IMR-90 (cell line): ENCODE data around the gene USP6NL. TPM values are rescaled to one million over a fixed set of nuclear protein-coding genes. Genes with fewer than 3 reads are reported as not detected.

Experiments used
- ATAC-seq: fragments of 200-7000 bp; cut with Tn5 transposase; 2 replicates; pipeline ENCODE4 v1.9.1; 2020; ENCODE audit warnings: low read depth, mild to moderate bottlenecking, moderate library complexity
- BruUV-seq: library from RNA; stranded (reverse); fragments of 400-500 nt; replicated peaks from 2 replicates; lab custom pipeline; 2021; lab: Mats Ljungman, UMichigan
- CTCF ChIA-PET: fragments of 300-600 bp; formaldehyde crosslinking; extraction: SDS; loops from one replicate; lab custom pipeline; 2021; ENCODE audit warnings: antibody characterized with exemption; lab: Yijun Ruan, JAX
- POLR2A ChIA-PET: fragments of 300-600 bp; sonication (Branson Sonifier 250); formaldehyde crosslinking; loops from one replicate; lab custom pipeline; 2022; ENCODE audit warnings: antibody characterized with exemption; ENCODE audit not compliant: unreplicated experiment; lab: Charles Lee
- DNase-seq: peaks from one replicate; pipeline ENCODE4 v3.0.0; 2013
- H2AFZ ChIP-seq: replicated peaks from 2 replicates; pipeline ENCODE3; 2013; ENCODE audit warnings: low read length, mild to moderate bottlenecking; ENCODE audit not compliant: poor library complexity
- H2AK5ac ChIP-seq: 2 replicates; pipeline ENCODE4 v1.6.1; 2013; ENCODE audit warnings: low read depth, low read length, inconsistent platforms
- H2AK9ac ChIP-seq: replicated peaks from 2 replicates; pipeline ENCODE3; 2013; ENCODE audit warnings: mild to moderate bottlenecking, low read depth, low read length, moderate library complexity; ENCODE audit not compliant: poor library complexity
- H2BK120ac ChIP-seq: 2 replicates; pipeline ENCODE4 v1.6.1; 2013; ENCODE audit warnings: low read depth, low read length, inconsistent platforms
- H2BK15ac ChIP-seq: 3 replicates; pipeline ENCODE4 v1.6.1; 2013; ENCODE audit warnings: low read depth, low read length, inconsistent platforms
- H2BK20ac ChIP-seq: 2 replicates; pipeline ENCODE4 v1.6.1; 2013; ENCODE audit warnings: low read depth, mild to moderate bottlenecking, inconsistent platforms, low read length, moderate library complexity
- H2BK5ac ChIP-seq: 2 replicates; pipeline ENCODE4 v1.6.1; 2013; ENCODE audit warnings: mild to moderate bottlenecking, low read depth, low read length, inconsistent platforms; ENCODE audit not compliant: poor library complexity, severe bottlenecking
- H3K14ac ChIP-seq: replicated peaks from 2 replicates; pipeline ENCODE4 v1.6.1; 2013; ENCODE audit warnings: low read depth, low read length, inconsistent platforms
- H3K18ac ChIP-seq: 2 replicates; pipeline ENCODE4 v1.6.1; 2013; ENCODE audit warnings: low read depth, low read length, control low read depth
- H3K23ac ChIP-seq: 2 replicates; pipeline ENCODE4 v1.6.1; 2013; ENCODE audit warnings: low read depth, low read length, inconsistent platforms
- H3K27ac ChIP-seq: 2 replicates; pipeline ENCODE4 v1.5.1; 2013; ENCODE audit warnings: mild to moderate bottlenecking, control low read depth, low read length; ENCODE audit not compliant: insufficient read depth
- H3K27me3 ChIP-seq: 2 replicates; pipeline ENCODE4 v1.6.1; 2013; ENCODE audit warnings: low read length; ENCODE audit not compliant: control insufficient read depth, insufficient read depth
- H3K36me3 ChIP-seq: 2 replicates; pipeline ENCODE4 v1.6.1; 2013; ENCODE audit warnings: low read length, mixed read lengths; ENCODE audit not compliant: control insufficient read depth, insufficient read depth
- H3K4ac ChIP-seq: 2 replicates; pipeline ENCODE4 v1.6.1; 2013; ENCODE audit warnings: low read depth, low read length, inconsistent platforms
- H3K4me1 ChIP-seq: 2 replicates; pipeline ENCODE4 v1.6.1; 2013; ENCODE audit warnings: low read length, mixed read lengths; ENCODE audit not compliant: control insufficient read depth, insufficient read depth
- H3K4me2 ChIP-seq: 2 replicates; pipeline ENCODE4 v1.6.1; 2013; ENCODE audit warnings: low read depth, mild to moderate bottlenecking, control low read depth, low read length, moderate library complexity
- H3K4me3 ChIP-seq: 2 replicates; pipeline ENCODE4 v1.5.1; 2013; ENCODE audit warnings: low read depth, mild to moderate bottlenecking, control low read depth, low read length, moderate library complexity; ENCODE audit not compliant: insufficient read depth
- H3K56ac ChIP-seq: 2 replicates; pipeline ENCODE4 v1.6.1; 2013; ENCODE audit warnings: low read length, inconsistent platforms; ENCODE audit not compliant: insufficient read depth; ENCODE audit errors: extremely low read depth
- H3K79me1 ChIP-seq, 2 experiments: 2 replicates each; pipeline ENCODE4 v1.6.1; 2013; ENCODE audit warnings: low read length in 2 of 2, inconsistent platforms in 1 of 2, low read depth in 1 of 2
- H3K9ac ChIP-seq: 2 replicates; pipeline ENCODE4 v1.6.1; 2013; ENCODE audit warnings: low read depth, low read length, control low read depth
- H3K9me1 ChIP-seq: 2 replicates; pipeline ENCODE4 v1.6.1; 2013; ENCODE audit warnings: low read length, inconsistent platforms; ENCODE audit not compliant: insufficient read depth
- H3K9me3 ChIP-seq: 2 replicates; pipeline ENCODE4 v1.6.1; 2013; ENCODE audit warnings: low read length; ENCODE audit not compliant: control insufficient read depth, insufficient read depth
- H4K20me1 ChIP-seq: 2 replicates; pipeline ENCODE4 v1.6.1; 2013; ENCODE audit warnings: low read length, inconsistent platforms; ENCODE audit not compliant: insufficient read depth
- H4K5ac ChIP-seq: 2 replicates; pipeline ENCODE4 v1.6.1; 2013; ENCODE audit warnings: mild to moderate bottlenecking, low read depth, low read length, control low read depth
- H4K8ac ChIP-seq, 2 experiments: 2 replicates each; pipeline ENCODE4 v1.6.1; 2013; ENCODE audit warnings: low read depth in 2 of 2, low read length in 2 of 2, control low read depth in 1 of 2, inconsistent platforms in 1 of 2
- H4K91ac ChIP-seq: 2 replicates; pipeline ENCODE4 v1.6.1; 2013; ENCODE audit warnings: low read depth, low read length, inconsistent platforms; ENCODE audit not compliant: insufficient read depth
- BHLHE40 ChIP-seq: fragments of 150-350 bp; IDR thresholded peaks from 2 replicates; pipeline ENCODE4 v1.6.1; 2016; ENCODE audit warnings: mild to moderate bottlenecking, low read depth, low read length
- CEBPB ChIP-seq: IDR thresholded peaks from 2 replicates; pipeline ENCODE4 v1.6.1; 2012; ENCODE audit warnings: low read depth, low read length, improper control_type of control experiment
- CHD1 ChIP-seq: IDR thresholded peaks from 2 replicates; pipeline ENCODE4 v1.6.1; 2012; ENCODE audit warnings: low read depth, low read length, improper control_type of control experiment
- MAZ ChIP-seq: IDR thresholded peaks from 2 replicates; pipeline ENCODE4 v1.6.1; 2012; ENCODE audit warnings: low read depth, mild to moderate bottlenecking, low read length, improper control_type of control experiment, moderate library complexity, borderline replicate concordance
- MXI1 ChIP-seq: IDR thresholded peaks from 2 replicates; pipeline ENCODE4 v1.6.1; 2012; ENCODE audit warnings: low read depth, mild to moderate bottlenecking, low read length, moderate library complexity, borderline replicate concordance
- RAD21 ChIP-seq: IDR thresholded peaks from 2 replicates; pipeline ENCODE4 v1.6.1; 2012; ENCODE audit warnings: low read length, improper control_type of control experiment
- RFX5 ChIP-seq: IDR thresholded peaks from 2 replicates; pipeline ENCODE4 v1.8.0; 2012; ENCODE audit warnings: low read depth, mild to moderate bottlenecking, low read length, moderate library complexity
- SMC3 ChIP-seq: fragments of 150-350 bp; IDR thresholded peaks from 2 replicates; pipeline ENCODE4 v1.6.1; 2016; ENCODE audit warnings: low read depth, mild to moderate bottlenecking, antibody characterized with exemption, low read length, moderate library complexity
- WGBS, 2 experiments: methylation state at CpG; one replicate each; pipeline versions ENCODE4 v1.1.5 to v1.1.7; 2013; ENCODE audit warnings: missing lambda C conversion rate in 2 of 2; ENCODE audit not compliant: insufficient read length in 1 of 2; ENCODE audit errors: extremely low coverage in 2 of 2; 5-methylcytosine and 5-hydroxymethylcytosine counted together
- dilution Hi-C: fragments of 300-500 bp; cut with HindIII; formaldehyde crosslinking; loops from one replicate; pipeline ENCODE4 v1.14.3; 2018; ENCODE audit warnings: low sequenced_read_pairs; ENCODE audit not compliant: unreplicated experiment
- in situ Hi-C: fragments of 300-500 bp; cut with MboI; formaldehyde crosslinking; loops from 3 replicates; pipeline ENCODE4 v1.14.3; 2019; ENCODE audit warnings: low sequenced_read_pairs, inconsistent platforms, mixed read lengths
- intact Hi-C: fragments of 100-400 bp; cut with micrococcal nuclease; formaldehyde crosslinking; loops from 2 replicates; pipeline ENCODE4 v1.10.0; 2022
- polyA plus RNA-seq, 3 experiments: library from polyadenylated mRNA; depleted of rRNA; stranded (reverse); fragments of >200 nt; gene quantifications; 2 replicates each; pipeline ENCODE4 v1.2.3, GENCODE V29; 2012; ENCODE audit warnings: low replicate concordance in 1 of 3
- total RNA-seq: library from RNA; depleted of rRNA; stranded (reverse); fragments of >200 nt; gene quantifications from 2 replicates; pipeline ENCODE4 v1.2.3, GENCODE V29; 2012

The USP6NL gene
- total and polyA plus RNA-seq, 2 of the 4 experiments (the other 2 are of a cell fraction) = 7.8 to 9.1 TPM

GRCh38 chr10:11447586-11447985, 163.9 kb downstream of the USP6NL start:
- Histone ChIP-seq H4K91ac (no peak overlapping the region), H2BK20ac (no peak overlapping the region), H3K23ac (no peak overlapping the region), H2AK5ac (no peak overlapping the region), H2BK5ac (no peak overlapping the region), H3K14ac (no peak overlapping the region), H3K79me1 (no peaks in the 10 kb centered on the region), H4K8ac (no peak overlapping the region), H2BK120ac (no peak overlapping the region), H3K9me3 (no peaks in the 10 kb centered on the region), H3K4me3 (no peak overlapping the region), H2AFZ (no peak overlapping the region), H4K5ac (no peak overlapping the region), H3K27me3 (peaks cover 9% of the 10 kb centered on the region; the same call in 1 of the 2 replicates), H3K27ac (no peak overlapping the region), H3K9me1 (no peaks in the 10 kb centered on the region), H2AK9ac (no peak overlapping the region), H3K4me1 (no peaks in the 10 kb centered on the region), H3K9ac (no peak overlapping the region), H3K4ac (no peak overlapping the region), H3K18ac (no peak overlapping the region), H3K56ac (no peak overlapping the region), H4K20me1 (no peaks in the 10 kb centered on the region), H3K4me2 (no peak overlapping the region), H2BK15ac (no peak overlapping the region), H3K36me3 (no peaks in the 10 kb centered on the region)
- DNase-seq (no peak), ATAC-seq (no peak)
- CTCF ChIA-PET = interaction anchor here (0.7 kb wide), 1 partner anchor 17 kb away, joined by 3 read pairs; no protein-coding TSS in a partner anchor
- BruUV-seq = no TSS peak
- 94% methylated on average over 3 of the region's 9 CpGs; no CpG with 5 or more reads in 1 of the 2 experiments for WGBS, 2 experiments
- dilution Hi-C loops = no loop called here
- intact Hi-C loops = no loop called here
- in situ Hi-C loops = no loop called here
- POLR2A ChIA-PET = no interaction called here
- TF ChIP-seq BHLHE40 (no peak), CEBPB (no peak), CHD1 (no peak), SMC3 (no peak), RFX5 (no peak), MXI1 (no peak), MAZ (no peak), RAD21 (no peak)
